ENCODE data around the gene TET3. TPM values are rescaled to one million over a fixed set of nuclear protein-coding genes. Genes with fewer than 3 reads are reported as not detected.

TET3 gene
- 3.6 and 4.8 TPM in 2 replicates for total RNA-seq

GRCh38 chr2:73984203-73984921 lies at the start of gene TET3:
Gene TET3, plus strand, starts transcription at chr2:73984910. Its CDS starts 1,494 bp downstream, at chr2:73986404.

Other genes starting within 250 kb of the TET3 start
- gene TPRKB, start 247.6 kb upstream of the TET3 start, total RNA-seq, result 28.0 and 39.2 TPM in 2 replicates
- 29.0 and 30.9 TPM in 2 replicates for gene DUSP11, start 204.8 kb upstream of the TET3 start, total RNA-seq
- not detected in 2 replicates for gene C2orf78, start 200.7 kb upstream of the TET3 start, total RNA-seq
- 32.3 and 39.3 TPM in 2 replicates for gene STAMBP, start 155.9 kb upstream of the TET3 start, total RNA-seq
- gene ACTG2, start 91.9 kb upstream of the TET3 start, total RNA-seq, result 3.5 and 53.9 TPM in 2 replicates
- 92.9 and 97.2 TPM in 2 replicates for gene DGUOK, start 58.0 kb upstream of the TET3 start, total RNA-seq
- gene BOLA3, start 163.0 kb downstream of the TET3 start, total RNA-seq, result 30.9 and 89.6 TPM in 2 replicates
- 84.2 and 90.9 TPM in 2 replicates for gene MOB1A, start 194.0 kb downstream of the TET3 start, total RNA-seq
- gene MTHFD2, start 213.7 kb downstream of the TET3 start, total RNA-seq, result 45.3 and 186 TPM in 2 replicates

All from epithelial cell of alveolus of lung (primary cell).